NCI-H128 (cell line): ENCODE data around the gene TGFBI.

Experiments
- DNase-seq: peaks from one replicate; lab custom pipeline; 2025; ENCODE audit not compliant: unreplicated experiment; lab: John Stamatoyannopoulos, UW

TGFBI gene

DNA sequence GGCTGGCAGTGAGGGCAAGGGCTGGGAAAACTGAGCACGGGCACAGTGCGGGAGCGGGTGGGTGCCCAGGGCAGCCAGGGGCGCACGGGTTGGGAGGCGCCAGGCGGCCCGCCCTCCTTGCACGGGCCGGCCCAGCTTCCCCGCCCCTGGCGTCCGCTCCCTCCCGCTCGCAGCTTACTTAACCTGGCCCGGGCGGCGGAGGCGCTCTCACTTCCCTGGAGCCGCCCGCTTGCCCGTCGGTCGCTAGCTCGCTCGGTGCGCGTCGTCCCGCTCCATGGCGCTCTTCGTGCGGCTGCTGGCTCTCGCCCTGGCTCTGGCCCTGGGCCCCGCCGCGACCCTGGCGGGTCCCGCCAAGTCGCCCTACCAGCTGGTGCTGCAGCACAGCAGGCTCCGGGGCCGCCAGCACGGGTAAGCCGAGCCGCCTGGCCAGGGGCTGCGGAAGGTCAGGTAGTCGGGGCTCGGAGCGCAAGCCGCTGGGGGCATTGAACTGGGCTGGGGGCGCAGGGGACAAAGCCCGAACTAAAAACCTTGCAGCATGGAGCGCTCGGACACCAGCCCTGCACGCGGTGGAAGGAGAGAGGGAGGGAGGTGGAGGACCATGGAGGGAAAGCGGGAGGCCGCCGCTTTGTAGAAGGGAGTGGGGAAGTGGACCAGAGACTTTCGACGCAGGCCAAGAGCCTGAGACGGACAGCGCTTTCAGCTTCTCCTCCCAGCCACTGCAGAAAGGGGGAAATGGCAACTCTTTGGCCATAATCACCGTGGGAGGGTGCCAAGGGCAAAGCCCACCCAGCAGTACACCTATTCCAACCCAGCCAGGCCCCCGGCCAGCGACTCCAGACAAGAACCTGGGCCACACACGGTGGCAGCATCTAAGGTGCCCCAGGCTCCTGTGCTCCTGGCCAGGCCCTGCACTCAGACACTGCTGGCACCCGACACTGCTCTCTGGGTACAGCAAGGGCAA lies at the start of gene TGFBI:
TSS of gene TGFBI (plus strand) at position 207 of the 961 bp plus-strand sequence. CDS start at position 275, 68 bp downstream.
- no peak for DNase-seq

DNA sequence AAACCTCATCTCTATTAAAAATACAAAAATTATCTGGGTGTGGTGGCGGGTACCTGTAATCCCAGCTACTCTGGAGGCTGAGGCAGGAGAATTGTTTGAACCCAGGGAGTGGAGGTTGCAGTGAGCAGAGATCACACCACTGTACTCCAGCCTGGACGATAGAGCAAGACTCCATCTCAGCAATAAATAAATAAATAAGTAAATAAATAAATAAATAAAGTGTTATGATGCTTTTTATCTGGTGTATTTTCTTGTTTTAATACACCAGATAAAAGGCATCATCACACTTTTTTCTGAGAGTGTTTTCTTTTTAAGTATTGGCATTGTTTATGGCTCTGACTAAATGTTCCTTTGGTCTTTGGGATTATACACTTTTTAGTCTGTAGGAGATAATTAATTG lies 49.8 kb upstream of the TGFBI start:
- DNase-seq = no peak

DNA sequence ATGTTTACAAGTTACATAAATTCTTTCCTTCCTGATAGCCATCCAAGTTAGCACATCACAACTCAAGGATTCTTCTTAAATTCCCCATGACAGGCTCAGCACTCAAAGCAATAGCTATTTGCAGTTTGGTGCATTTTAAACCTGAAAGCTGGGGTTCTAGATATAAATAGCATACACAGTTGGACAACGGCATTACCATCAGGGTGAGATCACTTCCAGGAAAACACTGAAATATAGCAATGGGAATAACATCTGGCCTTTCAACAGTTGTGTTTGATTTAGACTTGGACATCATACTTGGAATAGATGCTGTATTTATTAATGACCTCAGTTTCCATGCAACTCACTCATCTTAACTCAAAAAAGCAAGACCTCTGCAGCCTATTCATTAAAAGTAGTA lies 49.3 kb upstream of the TGFBI start:
- DNase-seq = no peak

DNA sequence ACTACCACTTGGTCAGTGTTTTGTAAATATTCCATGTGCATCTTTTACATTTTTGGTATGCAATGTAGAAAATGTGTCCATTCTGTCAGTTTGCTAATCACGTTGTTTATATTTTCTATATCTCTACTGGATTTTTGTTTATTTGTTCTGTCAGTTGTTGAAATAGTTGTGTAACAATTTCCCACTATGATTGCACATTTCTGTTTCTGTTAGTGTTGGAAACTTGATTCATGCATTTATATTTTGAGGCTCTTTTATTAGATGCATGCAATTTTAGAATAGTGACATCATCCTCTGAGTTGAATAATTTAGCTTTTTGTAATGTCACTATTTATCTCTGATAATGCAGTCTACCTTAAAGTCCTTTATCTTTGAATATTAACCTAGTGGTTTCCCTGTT lies 48.2 kb upstream of the TGFBI start:
- no peak for DNase-seq

DNA sequence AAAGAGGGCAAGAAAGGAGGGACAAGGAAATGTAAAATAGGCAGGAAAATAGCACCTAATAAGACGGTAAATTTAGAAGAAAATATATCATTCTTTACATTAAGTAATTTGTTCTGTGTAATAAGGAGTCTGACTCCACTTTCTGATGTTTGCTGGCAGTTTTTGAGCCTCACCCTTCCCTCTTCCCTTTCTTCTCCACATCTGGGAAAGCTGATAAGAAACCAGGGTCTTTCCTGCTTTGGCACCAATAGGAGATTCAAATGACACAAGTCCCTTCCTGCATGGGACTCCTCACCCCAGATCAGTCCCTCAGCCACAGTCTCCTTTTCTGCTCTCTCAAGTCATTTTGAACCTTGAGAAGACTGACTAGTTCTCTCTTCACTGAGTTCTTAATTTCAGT lies 42.8 kb upstream of the TGFBI start:
- no peak for DNase-seq

DNA sequence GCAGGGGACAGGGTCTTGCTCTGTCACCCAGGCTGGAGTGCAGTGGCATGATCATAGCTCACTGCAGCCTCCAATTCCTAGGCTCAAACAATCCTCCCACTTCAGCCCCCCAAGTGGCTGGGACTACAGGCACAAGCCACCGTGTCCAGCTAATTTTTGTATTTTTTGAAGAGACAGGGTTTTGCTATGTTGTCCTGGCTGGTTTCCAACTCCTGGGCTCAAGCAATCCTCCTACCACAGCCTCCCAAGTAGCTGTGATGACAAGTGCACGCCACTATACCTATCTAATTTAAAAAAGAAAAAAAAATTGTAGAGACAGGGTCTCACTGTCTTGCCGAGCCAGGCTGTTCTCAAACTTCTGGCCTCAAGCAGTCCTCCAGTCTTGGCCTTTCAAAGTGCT lies 42.4 kb upstream of the TGFBI start:
- DNase-seq = no peak

DNA sequence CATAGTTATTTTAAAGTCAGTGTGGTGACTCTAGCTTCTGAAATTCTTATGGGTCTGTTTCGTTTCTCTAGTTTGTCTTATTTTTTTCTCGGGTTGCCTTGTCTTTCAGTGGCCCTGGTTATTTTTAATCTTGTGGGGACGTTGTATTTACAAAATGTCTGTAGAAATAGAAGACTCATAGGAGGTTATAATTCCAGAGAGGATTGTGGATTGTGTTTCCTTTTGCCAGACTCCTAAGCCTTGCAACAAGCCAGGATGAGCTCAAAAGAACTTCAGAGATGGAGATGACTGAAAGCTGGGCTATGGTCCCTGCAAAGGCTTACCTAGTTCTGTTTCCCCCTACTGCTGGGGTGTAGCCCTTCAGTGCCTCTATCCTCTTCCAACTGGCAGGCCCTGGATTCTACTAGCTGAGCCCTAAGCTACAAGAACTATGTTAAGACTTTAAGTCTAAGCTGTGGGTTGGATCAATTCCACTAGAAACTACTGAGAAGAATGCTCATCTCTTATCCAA lies 41.8 kb upstream of the TGFBI start:
- DNase-seq = no peak

DNA sequence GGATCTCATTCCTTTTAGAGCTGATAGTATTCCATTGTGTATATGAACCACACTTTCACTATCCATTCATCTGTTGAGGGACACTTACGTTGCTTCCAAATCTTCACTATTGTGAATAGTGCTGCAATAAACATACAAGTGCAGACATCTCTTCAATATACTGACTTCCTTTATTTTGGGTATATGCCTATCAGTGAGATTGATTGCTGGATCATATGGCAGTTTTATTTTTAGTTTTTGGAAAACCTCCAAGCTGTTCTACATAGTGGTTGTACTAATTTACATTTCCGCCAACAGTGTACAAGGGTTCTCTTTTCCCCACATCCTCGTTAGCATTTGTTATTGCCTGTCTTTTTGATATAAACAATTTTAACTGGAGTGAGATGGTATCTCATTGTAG lies 40.2 kb upstream of the TGFBI start:
- DNase-seq = no peak

DNA sequence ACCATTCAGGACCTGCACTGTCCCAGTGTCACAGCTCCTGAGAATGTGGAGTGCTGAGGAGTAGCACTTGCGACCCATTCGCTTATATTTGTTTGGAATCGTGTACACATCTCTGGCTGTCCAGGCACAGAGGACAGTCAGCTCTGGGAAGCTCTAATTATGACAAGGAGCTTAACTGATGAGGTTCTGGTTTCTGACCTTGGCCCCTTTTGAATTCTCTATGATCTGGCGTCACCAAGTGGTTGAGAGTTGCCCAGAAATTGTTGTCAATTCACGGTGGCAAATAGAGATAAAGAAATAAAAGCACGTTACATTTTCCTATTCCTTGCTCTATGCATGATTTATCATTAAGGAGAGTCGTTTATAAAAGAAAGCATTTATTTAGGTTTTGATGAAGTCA lies 39.1 kb upstream of the TGFBI start:
- no peak for DNase-seq

DNA sequence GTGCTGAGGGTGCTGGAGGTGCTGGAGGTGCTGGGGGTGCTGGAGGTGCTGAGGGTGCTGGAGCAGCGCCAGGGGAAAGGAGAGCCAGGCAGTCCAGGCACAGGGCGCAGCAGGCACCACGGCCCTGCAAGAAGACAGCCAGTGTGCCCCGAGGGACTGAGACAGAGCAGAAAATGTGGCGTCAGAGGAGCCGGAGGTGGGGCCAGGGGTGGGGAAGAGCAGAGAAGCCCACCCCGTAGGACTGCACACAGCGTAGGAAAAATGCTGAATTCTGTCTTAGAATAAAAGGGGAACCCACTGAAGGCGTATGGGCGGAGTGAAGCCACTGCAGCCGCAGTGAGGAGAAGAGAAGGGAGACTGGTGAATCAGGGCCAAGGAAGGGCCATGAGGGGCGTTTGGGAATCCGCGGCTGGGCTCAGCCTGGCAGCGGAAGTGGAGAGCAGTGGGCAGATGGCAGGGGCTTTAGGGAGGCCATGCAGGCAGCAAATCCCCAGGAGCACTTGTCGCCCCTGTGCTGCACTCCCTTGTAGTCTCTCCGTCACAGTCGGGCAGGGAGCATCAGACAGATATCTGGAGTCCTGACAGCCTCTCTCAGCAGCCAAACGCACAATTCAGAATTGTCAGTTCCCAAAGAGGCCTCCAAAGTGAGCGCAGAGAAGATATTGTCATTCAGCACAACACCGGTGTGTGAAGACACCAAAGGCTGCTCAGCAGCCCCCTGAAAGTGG lies 38.1 kb upstream of the TGFBI start:
- DNase-seq = no peak

DNA sequence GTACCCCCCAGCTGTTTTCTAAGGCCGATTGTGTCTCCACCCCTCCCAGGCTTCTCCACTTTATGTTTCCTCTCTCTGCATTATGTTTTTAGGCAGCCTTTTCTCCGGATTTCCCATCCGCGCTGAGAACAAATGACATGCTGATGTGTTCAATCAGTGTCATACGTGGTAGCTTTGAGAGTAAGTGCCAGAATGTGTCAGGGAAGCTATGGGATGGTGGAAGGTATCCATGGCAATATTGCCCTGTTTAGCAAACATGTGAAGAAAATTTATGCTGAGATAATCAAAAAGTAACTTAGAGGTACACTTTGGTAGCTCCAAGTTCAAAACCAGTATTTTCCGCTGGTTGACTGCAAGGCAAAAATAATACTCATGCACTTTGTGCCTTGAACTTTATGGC lies 37.4 kb upstream of the TGFBI start:
- no peak for DNase-seq

DNA sequence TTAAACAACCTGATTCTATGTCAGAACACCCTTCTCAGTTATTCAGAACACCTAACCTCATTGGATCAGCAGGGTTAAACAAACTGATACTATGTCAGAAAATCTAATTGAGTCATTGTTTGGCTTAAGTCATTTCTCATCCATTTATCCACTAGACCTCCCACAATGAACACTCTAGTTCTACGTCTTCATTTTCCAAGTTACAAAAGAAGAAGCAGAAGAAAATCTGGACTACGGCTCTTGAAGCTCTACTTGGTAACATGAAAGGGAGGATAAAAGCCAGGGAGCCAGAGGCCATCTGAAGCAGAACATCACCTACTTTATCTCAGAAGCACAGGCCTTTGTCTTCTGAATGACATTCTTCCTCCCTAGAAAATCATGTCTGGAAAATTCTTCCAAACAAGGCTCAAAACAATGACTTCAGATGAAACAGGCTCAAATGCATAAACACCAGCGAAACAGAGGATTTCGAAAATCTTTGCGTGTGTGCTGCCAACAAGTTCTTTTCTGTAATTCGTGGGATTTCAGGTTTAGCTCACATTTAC lies 35.4 kb upstream of the TGFBI start:
- no peak for DNase-seq

DNA sequence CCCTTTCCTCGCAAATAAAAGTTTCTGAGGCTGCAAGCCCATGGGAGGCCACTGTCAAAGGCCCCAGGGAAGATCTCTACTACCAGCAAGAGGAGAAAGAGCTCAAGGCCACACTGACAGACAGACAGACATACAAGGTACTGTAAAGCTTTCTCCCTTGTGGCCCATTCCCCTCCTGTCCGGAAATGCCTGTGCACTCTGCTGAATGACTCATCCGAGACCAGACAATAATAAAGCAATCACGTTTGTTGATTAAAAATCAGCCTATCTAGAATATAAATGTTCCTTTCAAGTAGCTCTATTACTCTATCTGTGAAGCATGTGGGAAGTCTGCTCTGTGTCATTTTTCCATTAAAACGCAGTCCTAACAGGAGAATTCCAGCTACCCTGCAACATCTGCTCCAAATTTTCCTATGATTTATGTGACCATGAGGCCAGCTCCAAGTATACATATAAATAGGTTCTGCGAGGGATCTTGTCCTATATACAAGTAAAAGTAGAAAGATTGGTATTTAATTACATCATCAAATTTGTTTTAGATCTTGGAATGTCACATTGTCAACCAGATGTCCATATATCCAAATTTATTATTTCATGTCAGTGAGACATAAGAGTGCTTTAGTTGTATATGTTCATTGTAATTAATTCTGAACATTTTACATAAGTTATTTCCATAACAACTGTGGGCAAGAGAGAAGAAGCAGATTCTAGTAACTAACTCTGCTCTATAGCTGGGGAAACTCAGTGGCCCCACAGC lies 34.7 kb upstream of the TGFBI start:
- no peak for DNase-seq

DNA sequence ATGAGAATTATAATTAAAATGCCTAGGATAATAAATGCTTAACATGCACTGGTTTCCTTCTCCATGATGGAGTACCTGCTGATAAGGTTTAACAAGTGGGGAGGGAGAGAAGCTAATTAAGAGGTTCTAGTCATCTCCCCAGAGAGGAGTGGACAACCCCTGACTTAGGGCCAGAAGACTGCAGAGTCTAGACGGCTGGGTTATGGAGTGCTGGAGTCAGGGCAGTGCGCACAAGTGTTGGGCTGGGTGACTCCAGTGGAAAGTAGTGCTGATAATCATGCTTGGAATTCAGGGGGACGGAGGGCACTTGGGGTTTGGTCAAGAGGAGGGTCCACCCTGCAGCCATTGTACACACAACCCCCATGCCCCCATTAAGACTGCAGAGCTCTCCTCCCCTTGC lies 32.8 kb upstream of the TGFBI start:
- DNase-seq = no peak

DNA sequence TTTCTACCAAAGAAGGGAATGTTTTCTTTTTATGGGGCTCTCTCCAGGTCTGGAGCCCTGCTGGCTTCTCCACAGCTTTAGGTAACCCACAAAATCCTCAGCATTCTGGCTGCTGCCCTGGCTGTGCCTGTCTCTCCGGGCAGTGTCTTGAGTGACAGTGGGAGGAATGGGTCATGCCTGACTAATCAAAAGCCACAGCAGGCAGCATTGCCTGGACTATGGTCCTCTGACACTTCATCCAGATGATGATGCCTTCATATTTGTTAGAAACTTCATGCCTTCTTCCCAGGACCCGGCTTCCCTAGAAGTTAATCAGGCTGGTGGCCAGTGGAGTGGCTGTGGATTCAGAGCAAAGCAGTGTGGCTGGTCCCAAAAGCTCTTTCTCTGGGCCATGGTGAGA lies 32.2 kb upstream of the TGFBI start:
- no peak for DNase-seq

DNA sequence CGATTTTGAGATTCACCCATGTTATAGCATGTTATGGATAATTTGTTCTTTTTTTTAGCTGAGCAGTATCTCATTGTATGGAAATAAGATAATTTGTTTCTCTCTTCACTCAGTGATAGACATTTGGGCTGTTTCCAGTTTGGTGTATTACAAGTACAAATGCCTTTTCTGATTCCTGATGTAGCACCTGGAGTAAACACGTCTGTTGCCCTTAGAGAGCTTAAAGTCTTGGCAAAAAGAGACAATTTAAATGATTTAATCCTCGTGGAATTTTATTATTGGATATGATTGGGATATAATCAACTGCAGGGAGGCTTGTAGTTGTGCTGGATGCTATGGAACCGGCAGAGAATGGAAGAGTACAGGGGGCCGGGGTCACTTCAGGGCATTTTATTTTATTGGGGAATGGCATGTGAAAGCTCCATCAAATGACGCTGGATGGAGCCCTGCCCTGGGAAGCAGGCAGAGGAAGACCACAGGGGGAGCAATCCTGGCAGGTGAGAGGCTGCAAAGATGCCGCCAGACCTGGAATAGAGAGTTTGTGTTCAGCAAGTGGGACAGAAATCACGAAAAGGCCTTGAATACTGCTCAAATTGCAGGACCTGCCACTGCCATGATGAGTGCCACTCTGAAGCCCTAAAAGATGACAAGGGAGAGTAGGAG lies 31.0 kb upstream of the TGFBI start:
- no peak for DNase-seq

DNA sequence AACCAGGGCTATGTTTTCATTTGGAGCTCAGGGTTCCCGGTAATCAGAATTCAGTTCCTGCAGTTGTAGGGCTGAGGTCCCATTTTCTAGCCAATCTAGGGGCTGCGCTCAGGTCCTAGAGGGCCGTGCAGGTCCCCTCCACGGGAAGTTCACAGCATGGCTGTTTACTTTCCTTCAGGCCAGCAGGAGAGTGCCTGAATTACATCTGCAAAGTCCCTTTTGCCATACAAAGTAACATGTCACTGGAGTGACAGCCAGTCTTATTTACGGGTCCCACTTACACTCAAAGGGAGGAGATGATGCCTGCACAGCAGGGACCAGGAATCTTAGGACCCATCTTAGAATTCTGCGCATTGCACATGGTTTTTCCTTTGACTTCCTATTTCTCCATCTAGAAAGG lies 29.9 kb upstream of the TGFBI start:
- DNase-seq = no peak

DNA sequence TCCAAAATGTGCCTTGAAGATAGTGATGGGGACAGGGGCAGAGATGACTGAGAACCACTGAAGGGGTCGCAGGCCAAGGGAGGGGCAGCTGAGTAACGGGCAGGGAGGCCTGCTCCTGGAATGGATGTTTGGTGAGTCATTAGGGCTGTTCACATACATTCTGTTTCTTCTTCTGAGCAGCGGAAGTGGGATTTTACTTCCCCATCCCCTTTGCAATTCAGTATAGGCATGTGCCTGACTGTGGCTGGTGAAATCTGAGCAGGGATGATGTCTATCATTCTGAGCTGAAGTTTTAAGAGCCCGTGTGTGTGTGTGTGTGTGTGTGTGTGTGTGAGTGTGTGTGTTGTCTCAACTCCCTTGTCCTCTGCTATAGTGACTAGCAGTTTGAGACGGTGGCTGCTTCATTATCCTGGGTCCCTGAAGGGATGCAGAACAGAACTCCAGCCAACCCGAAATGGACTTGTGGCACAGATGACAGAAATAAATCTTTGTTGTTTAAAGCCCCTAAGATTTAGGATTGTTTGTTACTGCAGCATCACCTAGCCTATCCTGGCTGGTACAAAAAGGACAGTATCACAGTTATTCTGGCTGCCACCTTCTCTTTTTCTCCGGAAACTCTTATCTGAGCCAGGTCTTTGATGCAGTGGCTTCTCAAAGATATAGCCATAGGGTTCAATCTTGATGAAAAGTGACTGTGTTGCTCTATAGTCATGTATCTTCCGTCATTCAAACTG lies 29.2 kb upstream of the TGFBI start:
- DNase-seq = no peak

DNA sequence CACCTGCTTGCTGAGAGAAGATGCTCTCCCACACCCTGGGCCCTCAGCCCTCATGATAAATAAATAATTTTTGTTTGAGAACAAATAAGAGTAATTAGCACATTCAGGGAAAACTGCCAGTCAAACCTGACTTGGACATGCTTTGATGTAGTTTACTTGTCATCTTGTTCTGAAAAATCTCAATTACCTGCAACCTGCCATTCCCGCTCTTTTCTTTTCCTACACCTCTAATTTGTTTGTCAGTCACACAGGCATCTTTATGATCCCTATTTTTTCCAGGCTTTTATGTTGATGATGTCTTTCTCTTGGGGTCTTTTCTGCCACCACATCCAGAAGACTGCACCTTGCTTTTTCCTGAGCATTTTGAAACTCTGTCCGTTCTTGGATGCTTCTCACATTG lies 28.6 kb upstream of the TGFBI start:
- DNase-seq = no peak

DNA sequence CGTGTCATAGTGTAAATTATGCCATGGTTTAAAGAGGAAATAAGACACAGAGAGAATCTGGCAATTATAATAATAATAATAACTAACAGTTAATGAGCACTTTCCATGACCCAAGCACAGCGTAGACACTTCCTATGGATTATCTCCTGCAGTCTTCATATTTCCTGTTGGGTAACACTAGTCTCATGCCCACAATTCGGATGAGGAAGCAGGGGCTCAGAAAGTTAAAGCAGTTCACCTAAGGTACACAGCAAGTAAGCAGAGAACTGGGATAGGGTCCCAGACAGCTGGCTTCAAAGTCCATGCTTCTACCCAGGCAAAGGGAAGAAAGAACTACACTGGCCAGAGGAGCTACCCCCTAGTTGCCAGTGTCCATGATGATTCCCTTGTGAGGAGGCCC lies 27.9 kb upstream of the TGFBI start:
- no peak for DNase-seq
